Activated CD4-positive, alpha-beta T cell treated with anti-CD3 and anti-CD28 coated beads for 36 hours (primary cell): ENCODE results near the gene KDM1B. TPM values are rescaled to one million over a fixed set of nuclear protein-coding genes. Genes with fewer than 3 reads are reported as not detected.
"Not testable (repeated sequence)": the region's sequence is repeated elsewhere in the genome, so short reads cannot be mapped to it uniquely, and the experiment has no call there.

Experiments used
- ATAC-seq: fragments of 200-7000 bp; cut with Tn5 transposase; one replicate; pipeline ENCODE4 v1.10.0; 2021; ENCODE audit warnings: mild to moderate bottlenecking, moderate library complexity
- CTCF ChIA-PET: fragments of 350-600 bp; sonication (Branson Sonifier 250); formaldehyde crosslinking; loops from one replicate; lab custom pipeline; 2021; ENCODE audit warnings: antibody characterized with exemption; lab: Charles Lee
- POLR2A ChIA-PET: fragments of 350-600 bp; sonication (Branson Sonifier 250); formaldehyde crosslinking; loops from one replicate; lab custom pipeline; 2021; ENCODE audit warnings: antibody characterized with exemption, inconsistent platforms; lab: Charles Lee
- DNase-seq: peaks from one replicate; pipeline ENCODE4 v3.0.0-alpha.2; 2020
- H3K27ac Mint-ChIP-seq: one replicate; pipeline ENCODE4 v1.8.0; 2021; ENCODE audit warnings: mixed read lengths
- H3K27me3 Mint-ChIP-seq: one replicate; pipeline ENCODE4 v1.8.0; 2021; ENCODE audit warnings: mixed read lengths
- H3K36me3 Mint-ChIP-seq: one replicate; pipeline ENCODE4 v1.8.0; 2021; ENCODE audit warnings: low read depth, mixed read lengths
- H3K4me1 Mint-ChIP-seq: one replicate; pipeline ENCODE4 v1.8.0; 2021; ENCODE audit warnings: mixed read lengths
- H3K4me3 Mint-ChIP-seq: one replicate; pipeline ENCODE4 v1.8.0; 2021; ENCODE audit warnings: mild to moderate bottlenecking, moderate library complexity, mixed read lengths
- H3K9me3 Mint-ChIP-seq: one replicate; pipeline ENCODE4 v1.8.0; 2021; ENCODE audit warnings: low read depth, mixed read lengths
- intact Hi-C, 2 experiments: fragments of 100-400 bp; cut with DNase I in 1 of 2; cut with micrococcal nuclease in 1 of 2; formaldehyde crosslinking; loops; one replicate each; pipeline versions ENCODE4 v1.14.2 to v1.15.1; 2022 to 2024; cut with DNase I, micrococcal nuclease
- total RNA-seq, 2 experiments: library from RNA; stranded (reverse); gene quantifications; one replicate each; pipeline ENCODE4 v1.2.3, GENCODE V29; 2021

Gene KDM1B
- total RNA-seq, 2 experiments from 2014 or later, result 13.4 to 13.9 TPM

DNA sequence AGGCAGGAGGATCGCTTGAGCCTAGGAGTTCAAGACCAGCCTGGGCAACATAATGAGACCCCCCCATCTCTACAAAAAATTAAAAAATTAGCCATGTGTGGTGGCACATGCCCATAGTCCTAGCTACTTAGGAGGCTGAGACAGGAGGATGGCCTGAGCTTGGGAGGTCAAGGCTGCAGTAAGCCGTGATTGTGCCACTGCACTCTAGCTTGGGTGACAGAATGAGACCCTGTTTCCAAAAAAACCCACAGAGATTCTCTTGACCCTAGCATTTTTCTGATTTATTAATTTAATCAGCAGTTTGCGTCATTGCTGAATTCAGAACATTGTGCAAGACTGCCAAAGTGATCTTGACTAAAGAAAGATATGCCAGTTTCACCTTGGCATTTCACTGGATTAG is 36.8 kb downstream of the KDM1B start:
- no peaks in the 10 kb centered on the region for H3K4me1 Mint-ChIP-seq
- ATAC-seq (no peak), DNase-seq (no peak)
- intact Hi-C loops, result no loop called here
- no peak overlapping the region for H3K27ac Mint-ChIP-seq
- H3K36me3 Mint-ChIP-seq, result peaks cover 22% of the 10 kb centered on the region
- ChIA-PET POLR2A (no interaction called here), CTCF (no interaction called here)
- H3K4me3 Mint-ChIP-seq, result no peak overlapping the region
- H3K9me3 Mint-ChIP-seq, result no peaks in the 10 kb centered on the region
- H3K27me3 Mint-ChIP-seq, result no peaks in the 10 kb centered on the region

DNA sequence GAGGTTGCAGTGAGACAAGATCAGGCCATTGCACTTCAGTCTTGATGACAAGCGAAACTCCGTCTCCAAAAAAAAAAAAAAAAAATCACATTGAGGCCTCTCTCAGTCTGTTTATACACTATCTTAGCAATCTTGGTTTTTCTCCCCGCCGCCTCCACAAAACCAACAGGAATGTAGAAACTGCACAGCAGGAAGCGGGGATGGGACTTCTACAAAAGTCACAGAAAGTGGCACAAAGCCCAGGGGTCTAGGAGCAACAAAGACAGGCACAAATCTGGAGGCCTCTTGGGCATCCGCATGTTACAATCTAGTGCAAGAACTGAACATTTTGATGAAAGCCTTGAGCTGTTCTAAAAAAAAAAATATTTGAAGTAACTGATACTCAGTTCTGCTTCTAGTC is 48.6 kb downstream of the KDM1B start:
- no peak overlapping the region for H3K27ac Mint-ChIP-seq
- peaks cover 16% of the 10 kb centered on the region for H3K36me3 Mint-ChIP-seq
- H3K9me3 Mint-ChIP-seq, result no peaks in the 10 kb centered on the region
- ChIA-PET CTCF (no interaction called here), POLR2A (no interaction called here)
- no peaks in the 10 kb centered on the region for H3K4me1 Mint-ChIP-seq
- ATAC-seq, result no peak
- H3K4me3 Mint-ChIP-seq, result no peak overlapping the region
- no peak for DNase-seq
- H3K27me3 Mint-ChIP-seq, result no peaks in the 10 kb centered on the region
- intact Hi-C loops, result no loop called here

DNA sequence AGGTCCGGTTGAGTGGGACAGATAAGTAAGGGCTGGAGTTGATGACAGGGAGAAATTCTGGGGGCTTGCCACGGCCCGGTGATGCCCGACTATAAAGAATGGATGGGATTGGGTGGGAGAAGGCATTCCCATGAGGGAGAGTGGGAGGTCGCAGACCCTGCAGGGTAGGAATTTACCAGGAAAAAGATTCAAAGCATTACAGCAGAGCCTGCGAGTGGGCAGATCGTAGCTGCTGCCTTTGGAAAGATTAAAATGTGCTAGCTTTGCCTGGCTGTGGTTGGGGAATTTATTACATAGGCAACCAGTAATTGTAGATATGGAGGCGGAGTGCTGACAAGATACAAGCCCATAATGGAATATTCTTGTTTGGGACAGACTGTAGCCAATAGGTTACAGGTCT is 49.5 kb downstream of the KDM1B start:
- intact Hi-C loops, result no loop called here
- Mint-ChIP-seq H3K27ac (no peak overlapping the region), H3K9me3 (no peaks in the 10 kb centered on the region), H3K4me3 (no peak overlapping the region), H3K27me3 (no peaks in the 10 kb centered on the region), H3K36me3 (peaks cover 15% of the 10 kb centered on the region), H3K4me1 (no peaks in the 10 kb centered on the region)
- ChIA-PET CTCF (no interaction called here), POLR2A (no interaction called here)
- no peak for DNase-seq
- no peak for ATAC-seq

DNA sequence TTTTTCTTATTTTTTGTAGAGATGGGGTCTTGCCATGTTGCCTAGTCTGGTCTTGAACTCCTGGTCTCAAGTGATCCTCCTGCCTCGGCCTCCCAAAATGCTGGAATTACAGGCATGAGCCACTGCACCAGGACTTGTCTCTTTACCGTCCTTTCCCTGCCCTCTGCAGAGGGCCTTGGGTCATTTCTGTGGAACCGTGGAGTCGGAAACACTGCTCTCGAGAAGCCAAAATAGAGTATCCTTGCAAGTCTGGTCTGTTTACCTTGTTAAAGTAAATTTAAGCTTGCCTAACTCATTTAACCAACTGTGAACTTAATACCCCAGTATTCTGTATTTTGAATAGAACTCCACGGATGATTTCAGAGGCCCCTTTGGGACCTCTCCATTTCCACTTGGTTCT is 51.4 kb downstream of the KDM1B start:
- no peak overlapping the region for H3K27ac Mint-ChIP-seq
- POLR2A ChIA-PET, result no interaction called here
- no peaks in the 10 kb centered on the region for H3K9me3 Mint-ChIP-seq
- CTCF ChIA-PET, result interaction anchor here (0.6 kb wide), 2 partner anchors 14 to 16 kb away, joined by 3 to 4 read pairs; no protein-coding TSS in a partner anchor
- H3K4me3 Mint-ChIP-seq, result no peak overlapping the region
- H3K36me3 Mint-ChIP-seq, result peaks cover 14% of the 10 kb centered on the region
- no peak for ATAC-seq
- no peaks in the 10 kb centered on the region for H3K27me3 Mint-ChIP-seq
- DNase-seq, result no peak
- H3K4me1 Mint-ChIP-seq, result peaks cover 9% of the 10 kb centered on the region
- intact Hi-C loops, result no loop called here

DNA sequence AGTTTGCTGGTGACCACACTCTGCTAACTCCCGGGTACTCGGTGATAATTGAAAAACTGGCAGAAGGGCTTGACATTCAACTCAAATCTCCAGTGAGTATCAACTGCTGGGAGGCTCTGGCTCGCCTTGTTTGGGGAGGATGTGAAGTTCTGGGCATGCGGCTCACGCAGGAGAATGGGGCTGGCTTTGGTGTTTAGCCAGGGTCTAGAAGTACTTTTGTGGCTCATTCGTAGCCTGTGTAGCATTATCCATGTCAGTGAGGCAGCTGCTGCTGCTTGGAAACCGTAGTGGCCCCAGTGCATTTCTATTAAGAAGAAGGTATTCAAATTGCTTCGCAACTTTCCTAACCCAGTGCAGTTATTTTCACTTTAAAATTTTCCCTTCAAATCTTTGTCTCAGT is 52.2 kb downstream of the KDM1B start:
- intact Hi-C loops, result no loop called here
- Mint-ChIP-seq H3K27me3 (no peaks in the 10 kb centered on the region), H3K9me3 (no peaks in the 10 kb centered on the region), H3K4me1 (peaks cover 10% of the 10 kb centered on the region), H3K4me3 (no peak overlapping the region), H3K36me3 (peaks cover 10% of the 10 kb centered on the region), H3K27ac (no peak overlapping the region)
- DNase-seq (no peak), ATAC-seq (no peak)
- CTCF ChIA-PET, result no interaction called here
- POLR2A ChIA-PET, result interaction anchor here (0.6 kb wide), 1 partner anchor 1825 kb away, joined by 6 read pairs; no protein-coding TSS in a partner anchor

DNA sequence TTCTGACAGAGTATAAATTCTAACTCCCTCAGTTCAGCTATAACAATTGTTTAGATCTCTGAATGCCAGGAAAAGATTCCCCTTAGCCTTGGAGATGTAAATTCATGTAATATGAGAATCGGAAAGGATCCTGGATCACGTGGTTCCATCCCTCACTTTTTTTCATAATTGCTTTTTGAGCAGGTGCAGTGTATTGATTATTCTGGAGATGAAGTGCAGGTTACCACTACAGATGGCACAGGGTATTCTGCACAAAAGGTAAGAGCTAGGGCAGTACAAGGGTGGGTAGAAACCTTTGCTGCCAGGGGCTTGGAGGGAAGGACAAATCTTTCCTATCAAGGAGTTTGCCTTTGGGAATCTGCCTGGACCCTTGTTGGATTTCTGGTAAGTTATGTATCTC is 52.7 kb downstream of the KDM1B start:
- CTCF ChIA-PET, result no interaction called here
- intact Hi-C loops, result no loop called here

DNA sequence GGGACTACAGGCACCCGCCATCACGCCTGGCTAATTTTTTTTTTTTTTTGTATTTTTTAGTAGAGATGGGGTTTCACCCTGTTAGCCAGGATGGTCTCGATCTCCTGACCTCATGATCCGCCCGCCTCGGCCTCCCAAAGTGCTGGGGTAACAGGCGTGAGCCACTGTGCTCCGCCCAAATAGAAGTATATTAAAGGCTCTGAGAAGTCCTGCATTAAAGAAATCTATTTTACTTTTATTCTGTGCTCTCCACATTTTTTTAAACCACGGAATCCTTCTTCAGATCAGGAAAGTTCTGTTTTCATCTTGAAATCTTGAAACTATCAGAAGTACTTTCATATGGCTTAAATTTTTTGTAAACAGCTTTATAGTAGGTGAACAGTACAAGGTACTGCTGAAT is 53.6 kb downstream of the KDM1B start:
- H3K9me3 Mint-ChIP-seq, POLR2A ChIA-PET, H3K4me3 Mint-ChIP-seq, ATAC-seq, H3K27ac Mint-ChIP-seq, DNase-seq, intact Hi-C loops, H3K27me3 Mint-ChIP-seq: not testable (repeated sequence)
- CTCF ChIA-PET, result interaction anchor here (0.6 to 0.7 kb wide), 2 partner anchors 17 to 1883 kb away, joined by 3 to 4 read pairs; no protein-coding TSS in a partner anchor
- Mint-ChIP-seq H3K36me3 (peaks cover 11% of the 10 kb centered on the region), H3K4me1 (peaks cover 19% of the 10 kb centered on the region)

More for the DNA sequence above, 52.7 kb downstream of the KDM1B start:
- no peak overlapping the region for H3K27ac Mint-ChIP-seq
- H3K27me3 Mint-ChIP-seq, result no peaks in the 10 kb centered on the region
- no peak for ATAC-seq
- peaks cover 11% of the 10 kb centered on the region for H3K36me3 Mint-ChIP-seq
- no peak overlapping the region for H3K4me3 Mint-ChIP-seq
- DNase-seq, result no peak
- H3K4me1 Mint-ChIP-seq, result peaks cover 12% of the 10 kb centered on the region
- POLR2A ChIA-PET, result interaction anchor here (0.6 kb wide), 1 partner anchor 1825 kb away, joined by 6 read pairs; no protein-coding TSS in a partner anchor
- H3K9me3 Mint-ChIP-seq, result no peaks in the 10 kb centered on the region

DNA sequence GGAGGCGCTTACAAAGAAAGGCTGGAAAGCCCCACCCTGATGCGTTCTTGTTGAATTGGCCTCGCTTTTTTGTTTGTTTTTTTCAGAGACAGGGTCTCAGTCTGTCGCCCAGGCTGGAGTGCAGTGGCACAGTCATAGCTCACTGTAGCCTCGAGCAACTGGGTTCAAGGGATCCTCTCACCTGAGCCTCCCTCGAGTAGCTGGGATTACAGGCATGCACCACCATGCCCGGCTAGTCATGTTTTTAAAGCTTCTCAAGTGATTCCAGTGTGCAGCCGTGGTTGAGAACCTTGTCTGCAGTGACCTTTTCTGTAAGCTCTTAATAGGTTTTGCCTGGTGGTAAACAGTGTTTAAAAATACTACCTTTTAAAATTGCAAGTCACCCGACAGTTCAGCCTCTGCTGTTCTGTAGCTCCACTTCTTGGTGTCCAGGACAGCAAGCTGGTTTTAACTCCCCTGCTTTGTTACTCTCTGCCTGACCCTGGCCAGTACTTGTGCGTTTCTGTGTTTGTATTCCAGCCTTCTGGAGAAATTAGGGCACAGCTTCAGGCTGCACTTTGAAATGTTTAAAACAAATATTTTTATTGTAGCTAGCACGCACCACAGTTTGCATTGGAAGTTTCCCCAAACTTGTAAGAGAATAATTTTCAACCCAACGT is 54.4 kb downstream of the KDM1B start:
- intact Hi-C loops, result no loop called here
- POLR2A ChIA-PET, result interaction anchor here (0.6 kb wide), 1 partner anchor 50 kb away, joined by 5 read pairs; no protein-coding TSS in a partner anchor
- CTCF ChIA-PET, result interaction anchor here (0.7 to 1.0 kb wide), 2 partner anchors 10 to 16 kb away, joined by 3 read pairs; no protein-coding TSS in a partner anchor
- Mint-ChIP-seq H3K36me3 (peaks cover 11% of the 10 kb centered on the region), H3K27ac (no peak overlapping the region), H3K9me3 (no peaks in the 10 kb centered on the region), H3K27me3 (no peaks in the 10 kb centered on the region), H3K4me1 (peaks cover 25% of the 10 kb centered on the region), H3K4me3 (no peak overlapping the region)
- no peak for ATAC-seq
- no peak for DNase-seq

DNA sequence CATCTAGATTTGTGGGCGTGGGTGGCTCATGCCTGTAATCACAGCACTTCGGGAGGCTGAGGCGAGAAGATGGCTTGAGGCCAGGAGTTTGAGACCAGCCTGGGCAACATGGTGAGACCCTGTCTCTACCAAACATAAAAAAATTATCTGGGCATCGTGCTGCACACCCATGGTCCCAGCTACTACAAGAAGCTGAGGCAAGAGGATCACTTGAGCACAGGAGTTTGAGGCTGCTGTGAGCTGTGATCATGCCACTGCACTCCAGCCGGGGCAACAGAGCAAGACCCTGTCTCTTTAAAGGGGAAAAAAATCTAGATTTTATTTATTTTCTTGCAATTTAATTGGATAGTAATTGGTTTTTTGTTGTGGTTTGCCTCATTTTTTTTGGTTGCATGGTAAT is 55.5 kb downstream of the KDM1B start:
- H3K4me1 Mint-ChIP-seq, result peaks cover 25% of the 10 kb centered on the region
- CTCF ChIA-PET, result no interaction called here
- no peak overlapping the region for H3K27ac Mint-ChIP-seq
- H3K4me3 Mint-ChIP-seq, result no peak overlapping the region
- peaks cover 11% of the 10 kb centered on the region for H3K36me3 Mint-ChIP-seq
- no peak for DNase-seq
- ATAC-seq, result no peak
- POLR2A ChIA-PET, result no interaction called here
- no peaks in the 10 kb centered on the region for H3K27me3 Mint-ChIP-seq
- no peaks in the 10 kb centered on the region for H3K9me3 Mint-ChIP-seq
- intact Hi-C loops, result no loop called here

DNA sequence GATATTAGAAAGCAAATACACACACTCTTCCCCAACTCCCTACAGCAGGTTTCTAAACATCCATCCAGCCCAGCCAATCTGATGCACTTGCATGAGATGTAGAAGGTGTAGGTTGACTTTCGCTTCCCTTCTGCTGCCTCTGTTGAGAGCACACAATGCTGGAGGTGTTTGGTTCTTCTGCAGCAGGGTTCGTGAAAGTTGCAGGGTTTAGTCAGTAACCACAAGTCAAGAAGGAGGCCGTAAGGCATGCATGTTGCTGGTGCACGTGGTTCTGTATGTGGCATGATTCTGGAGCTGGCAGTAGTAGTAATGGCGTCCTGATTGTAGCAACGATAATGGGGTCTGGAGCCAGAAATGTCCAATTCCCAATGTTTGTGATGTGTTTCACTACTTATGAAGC is 56.1 kb downstream of the KDM1B start:
- DNase-seq (peak; percentile 55), ATAC-seq (peak; percentile 92)
- no peaks in the 10 kb centered on the region for H3K9me3 Mint-ChIP-seq
- no peak overlapping the region for H3K27ac Mint-ChIP-seq
- peaks cover 12% of the 10 kb centered on the region for H3K36me3 Mint-ChIP-seq
- POLR2A ChIA-PET, result no interaction called here
- H3K27me3 Mint-ChIP-seq, result no peaks in the 10 kb centered on the region
- H3K4me1 Mint-ChIP-seq, result peaks cover 25% of the 10 kb centered on the region
- CTCF ChIA-PET, result no interaction called here
- intact Hi-C loops, result no loop called here
- H3K4me3 Mint-ChIP-seq, result no peak overlapping the region

DNA sequence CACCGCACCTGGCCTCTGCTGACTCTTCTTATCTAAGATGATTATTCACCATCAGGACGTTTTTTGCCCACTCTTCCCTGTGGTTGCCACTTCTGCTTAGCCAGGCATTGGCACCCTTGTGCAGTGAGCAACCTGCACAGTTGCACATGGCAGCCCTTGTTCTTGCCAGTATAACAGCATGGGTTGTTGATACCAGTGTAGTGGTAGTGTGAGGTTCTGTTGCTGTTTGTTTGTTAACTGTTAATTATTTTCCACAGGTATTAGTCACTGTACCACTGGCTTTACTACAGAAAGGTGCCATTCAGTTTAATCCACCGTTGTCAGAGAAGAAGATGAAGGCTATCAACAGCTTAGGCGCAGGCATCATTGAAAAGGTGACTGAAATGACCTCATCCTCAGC is 57.0 kb downstream of the KDM1B start:
- H3K27me3 Mint-ChIP-seq, result no peaks in the 10 kb centered on the region
- peaks cover 16% of the 10 kb centered on the region for H3K36me3 Mint-ChIP-seq
- CTCF ChIA-PET, result no interaction called here

DNA sequence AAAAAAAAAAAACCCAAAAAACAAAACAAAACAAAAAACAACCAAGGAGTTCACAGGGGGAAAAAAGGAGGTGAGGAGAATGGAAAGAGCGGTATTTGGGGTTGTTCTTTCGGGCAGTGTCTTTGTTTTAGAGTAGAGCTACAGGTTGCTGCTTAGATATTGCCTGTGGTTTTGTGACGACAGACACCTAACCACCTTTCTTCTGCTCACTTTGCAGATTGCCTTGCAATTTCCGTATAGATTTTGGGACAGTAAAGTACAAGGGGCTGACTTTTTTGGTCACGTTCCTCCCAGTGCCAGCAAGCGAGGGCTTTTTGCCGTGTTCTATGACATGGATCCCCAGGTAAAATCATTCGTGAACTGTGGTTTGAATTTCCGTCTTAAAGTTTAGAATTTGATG is 58.2 kb downstream of the KDM1B start:
- Mint-ChIP-seq H3K36me3 (peaks cover 23% of the 10 kb centered on the region), H3K4me3 (no peak overlapping the region), H3K4me1 (peaks cover 25% of the 10 kb centered on the region), H3K27me3 (no peaks in the 10 kb centered on the region), H3K27ac (no peak overlapping the region), H3K9me3 (no peaks in the 10 kb centered on the region)
- ChIA-PET CTCF (no interaction called here), POLR2A (interaction anchor here (0.6 kb wide), 1 partner anchor 509 kb away, joined by 3 read pairs; no protein-coding TSS in a partner anchor)
- no peak for ATAC-seq
- DNase-seq, result no peak
- intact Hi-C loops, result no loop called here

More for the DNA sequence above, 57.0 kb downstream of the KDM1B start:
- ATAC-seq (no peak), DNase-seq (no peak)
- peaks cover 25% of the 10 kb centered on the region for H3K4me1 Mint-ChIP-seq
- intact Hi-C loops, result no loop called here
- H3K27ac Mint-ChIP-seq, result no peak overlapping the region
- no peaks in the 10 kb centered on the region for H3K9me3 Mint-ChIP-seq
- POLR2A ChIA-PET, result no interaction called here
- H3K4me3 Mint-ChIP-seq, result no peak overlapping the region
